Fibroblast of lung (primary cell): ENCODE measurements around the gene MUC2. TPM values are rescaled to one million over a fixed set of nuclear protein-coding genes. Genes with fewer than 3 reads are reported as not detected.

Experiments used
- DNase-seq, 2 donors: peaks; one replicate each; pipeline versions ENCODE4 v3.0.0 to v3.0.0-alpha.2; 2010; ENCODE audit warnings: low read depth in 2 of 2
- H2AFZ ChIP-seq: 2 replicates; pipeline ENCODE4 v1.5.1; 2012; ENCODE audit warnings: low read length, control low read depth, inconsistent platforms
- H3K27ac ChIP-seq: 2 replicates; pipeline ENCODE4 v1.5.1; 2011; ENCODE audit warnings: low read length, control low read depth; ENCODE audit not compliant: insufficient read depth
- H3K27me3 ChIP-seq: 2 replicates; pipeline ENCODE4 v1.5.1; 2011; ENCODE audit warnings: mild to moderate bottlenecking, low read length; ENCODE audit not compliant: control insufficient read depth, insufficient read depth
- H3K36me3 ChIP-seq: 2 replicates; pipeline ENCODE4 v1.5.1; 2011; ENCODE audit warnings: low read length; ENCODE audit not compliant: control insufficient read depth, insufficient read depth
- H3K4me1 ChIP-seq: 2 replicates; pipeline ENCODE4 v1.5.1; 2011; ENCODE audit warnings: low read length; ENCODE audit not compliant: control insufficient read depth, insufficient read depth; ENCODE audit errors: extremely low read depth
- H3K4me2 ChIP-seq: 2 replicates; pipeline ENCODE4 v1.5.1; 2011; ENCODE audit warnings: low read length, control low read depth; ENCODE audit not compliant: insufficient read depth; ENCODE audit errors: extremely low read depth
- H3K4me3 ChIP-seq, 4 experiments: fragments of 200-600 bp in 1 of 4; sonication (generic) in 1 of 4; replicated peaks in 1 of 4; 2 replicates each; pipeline ENCODE4 v1.5.1; 2011 to 2016; ENCODE audit warnings: low read length in 4 of 4, low read depth in 3 of 4, mild to moderate bottlenecking in 3 of 4, control low read depth in 2 of 4, inconsistent platforms in 1 of 4, mixed read lengths in 1 of 4; ENCODE audit not compliant: insufficient read depth in 1 of 4; ENCODE audit errors: control extremely low read depth in 1 of 4
- H3K79me2 ChIP-seq: 2 replicates; pipeline ENCODE4 v1.5.1; 2012; ENCODE audit warnings: mild to moderate bottlenecking, low read length, inconsistent platforms; ENCODE audit not compliant: control insufficient read depth, insufficient read depth
- H3K9ac ChIP-seq: 2 replicates; pipeline ENCODE4 v1.5.1; 2011; ENCODE audit warnings: mild to moderate bottlenecking, low read length, control low read depth; ENCODE audit not compliant: insufficient read depth
- H3K9me3 ChIP-seq: 2 replicates; pipeline ENCODE4 v1.5.1; 2012; ENCODE audit warnings: low read depth, low read length; ENCODE audit not compliant: control insufficient read depth, insufficient read depth
- H4K20me1 ChIP-seq: 2 replicates; pipeline ENCODE4 v1.5.1; 2011; ENCODE audit warnings: low read length; ENCODE audit not compliant: control insufficient read depth, insufficient read depth; ENCODE audit errors: extremely low read depth
- CTCF ChIP-seq, 2 donors: IDR thresholded peaks in 1 of 2; conservative IDR thresholded peaks in 1 of 2; 1 replicate in 1 of 2; 2 replicates in 1 of 2; pipeline ENCODE4 v1.5.1; 2011 to 2012; ENCODE audit warnings: low read length in 2 of 2, control low read depth in 1 of 2, inconsistent platforms in 1 of 2, low read depth in 1 of 2, mild to moderate bottlenecking in 1 of 2
- EZH2 ChIP-seq: IDR thresholded peaks from 2 replicates; pipeline ENCODE4 v1.5.1; 2012; ENCODE audit warnings: low read length, control low read depth, mild to moderate bottlenecking; ENCODE audit errors: missing control alignments
- polyA plus RNA-seq, 2 donors: library from polyadenylated mRNA; depleted of rRNA in 1 of 2; stranded (reverse) in 1 of 2; unstranded in 1 of 2; fragments of >200 nt; gene quantifications; 2 replicates each; pipeline ENCODE4 v1.2.1, GENCODE V29; 2011 to 2012; ENCODE audit warnings: missing spikeins in 1 of 2
- total RNA-seq: library from RNA; depleted of rRNA; stranded (reverse); fragments of >200 nt; gene quantifications from 2 replicates; pipeline ENCODE4 v1.2.1, GENCODE V29; 2014

Gene MUC2
- total and polyA plus RNA-seq, 2 donors (not counting 1 experiment from before 2014, with no cell fraction given), result not detected

- Histone ChIP-seq H3K27me3 (no peaks in the 10 kb centered on the region), H3K4me1 (no peaks in the 10 kb centered on the region), H4K20me1 (no peaks in the 10 kb centered on the region), H3K9me3 (no peaks in the 10 kb centered on the region), H3K4me3 (no peak overlapping the region), H3K36me3 (no peaks in the 10 kb centered on the region), H3K9ac (no peak overlapping the region), H3K27ac (no peak overlapping the region), H3K4me2 (no peak overlapping the region), H2AFZ (no peak overlapping the region), H3K79me2 (no peaks in the 10 kb centered on the region)
- TF ChIP-seq CTCF (conservative IDR thresholded peaks at IDR 0.05 in 1 of 2, IDR thresholded peaks at IDR 0.05 in 1 of 2; ENCODE audit: low read depth in 1 of 2, low read length in 2 of 2) (no peak), EZH2 (no peak)
- no peak for DNase-seq
Measured at GRCh38 chr11:1070594-1071462, 3.8 kb upstream of the MUC2 start.

- no peak overlapping the region for H3K9ac ChIP-seq
- H3K79me2 ChIP-seq, result no peaks in the 10 kb centered on the region
- H3K4me1 ChIP-seq, result no peaks in the 10 kb centered on the region
- H2AFZ ChIP-seq, result no peak overlapping the region
- no peak overlapping the region for H3K27ac ChIP-seq
- TF ChIP-seq CTCF (conservative IDR thresholded peaks at IDR 0.05 in 1 of 2, IDR thresholded peaks at IDR 0.05 in 1 of 2; ENCODE audit: low read depth in 1 of 2, low read length in 2 of 2), result no peak
- no peak for TF ChIP-seq EZH2
- H3K27me3 ChIP-seq, result no peaks in the 10 kb centered on the region
- no peak overlapping the region for H3K4me2 ChIP-seq
- H3K4me3 ChIP-seq, result no peak overlapping the region
- no peaks in the 10 kb centered on the region for H4K20me1 ChIP-seq
- no peaks in the 10 kb centered on the region for H3K36me3 ChIP-seq
- DNase-seq, result no peak
- no peaks in the 10 kb centered on the region for H3K9me3 ChIP-seq
Measured at GRCh38 chr11:1071571-1072115, 3.0 kb upstream of the MUC2 start.

GRCh38 chr11:1072116-1072820, 2.4 kb upstream of the MUC2 start:
- Histone ChIP-seq H3K27me3 (no peaks in the 10 kb centered on the region), H3K4me3 (no peak overlapping the region), H2AFZ (no peak overlapping the region), H4K20me1 (no peaks in the 10 kb centered on the region), H3K27ac (no peak overlapping the region), H3K4me2 (no peak overlapping the region), H3K4me1 (no peaks in the 10 kb centered on the region), H3K9ac (no peak overlapping the region), H3K79me2 (no peaks in the 10 kb centered on the region), H3K9me3 (no peaks in the 10 kb centered on the region), H3K36me3 (no peaks in the 10 kb centered on the region)
- DNase-seq, result peak; percentile 5 to 65
- TF ChIP-seq CTCF (conservative IDR thresholded peaks at IDR 0.05 in 1 of 2, IDR thresholded peaks at IDR 0.05 in 1 of 2; ENCODE audit: low read depth in 1 of 2, low read length in 2 of 2), result no peak
- no peak for TF ChIP-seq EZH2
